Stomach (tissue), 9 donors: ENCODE data around the gene YARS1. TPM values are rescaled to one million over a fixed set of nuclear protein-coding genes. Genes with fewer than 3 reads are reported as not detected.

Experiments
- DNase-seq, 2 donors: peaks; one replicate each; pipeline versions ENCODE4 v3.0.0 to v3.0.0-alpha.2; 2013 to 2019
- H3K27ac ChIP-seq, 5 donors: fragments of 200-600 bp in 4 of 5; sonication (generic) in 4 of 5; one replicate each; pipeline ENCODE4 v1.5.1; 2013 to 2019; ENCODE audit warnings: mild to moderate bottlenecking in 1 of 5, moderate library complexity in 1 of 5
- H3K27me3 ChIP-seq, 3 donors: fragments of 200-600 bp; sonication (generic); one replicate each; pipeline ENCODE4 v1.5.1; 2017 to 2019; ENCODE audit warnings: mixed run types in 1 of 3
- H3K36me3 ChIP-seq, 4 donors: fragments of 200-600 bp; sonication (generic); 1 replicate in 3 of 4; 2 replicates in 1 of 4; pipeline ENCODE4 v1.5.1; 2016 to 2019
- H3K4me1 ChIP-seq, 4 donors: fragments of 200-600 bp; sonication (generic); one replicate each; pipeline ENCODE4 v1.5.1; 2016 to 2019
- H3K4me3 ChIP-seq, 4 donors: fragments of 200-600 bp; sonication (generic) in 3 of 4; one replicate each; pipeline ENCODE4 v1.5.1; 2016 to 2019; ENCODE audit warnings: mild to moderate bottlenecking in 1 of 4
- H3K9me3 ChIP-seq, 4 donors: fragments of 200-600 bp; sonication (generic); one replicate each; pipeline ENCODE4 v1.5.1; 2016 to 2019
- EP300 ChIP-seq: sonication (generic); formaldehyde crosslinking; IDR thresholded peaks from one replicate; pipeline ENCODE4 v1.6.1; 2017; ENCODE audit warnings: antibody characterized with exemption
- POLR2A ChIP-seq, 4 donors: fragments of 450-650 bp; IDR thresholded peaks; one replicate each; pipeline ENCODE4 v1.6.1; 2016; ENCODE audit warnings: antibody characterized with exemption in 4 of 4, control low read depth in 2 of 4, mild to moderate bottlenecking in 1 of 4, moderate library complexity in 1 of 4
- POLR2AphosphoS5 ChIP-seq, 3 donors: sonication (generic); formaldehyde crosslinking; IDR thresholded peaks; one replicate each; pipeline ENCODE4 v1.6.1; 2016; ENCODE audit warnings: antibody characterized with exemption in 3 of 3
- WGBS, 5 donors: extraction: QIAGEN DNeasy Blood & Tissue Kit in 3 of 5; methylation state at CpG; one replicate each; pipeline versions ENCODE4 v1.1.5 to v1.1.7; 2013 to 2018; 5-methylcytosine and 5-hydroxymethylcytosine counted together
- intact Hi-C: fragments of 100-400 bp; cut with DNase I; formaldehyde crosslinking; loops from one replicate; pipeline ENCODE4 v1.15.1; 2023; ENCODE audit warnings: low total_unique reads
- polyA plus RNA-seq, 3 donors: library from polyadenylated mRNA; stranded (reverse); fragments of 200-250 nt; gene quantifications; one replicate each; pipeline ENCODE4 v1.2.3, GENCODE V29; 2013
- total RNA-seq, 5 donors: library from RNA; depleted of rRNA; stranded (reverse); fragments of >200 nt; gene quantifications; one replicate each; pipeline versions ENCODE4 v1.1.0 to v1.2.3, GENCODE V29; 2014 to 2016
- TF ChIP-seq, protein P1 (sequence below), 7 experiments: fragments of 450-650 bp in 4 of 7; fragments of 200-600 bp in 3 of 7; sonication (generic) in 3 of 7; IDR thresholded peaks; one replicate each; pipeline ENCODE4 v1.5.1; 2016 to 2019; ENCODE audit warnings: antibody characterized with exemption in 7 of 7, control low read depth in 2 of 7, mild to moderate bottlenecking in 1 of 7
- donor health status: healthy with polysubstance abuse.
- donor health status: Bipolar disorder and iron deficiency.
- donor health status: healthy.

YARS1 gene
- total and polyA plus RNA-seq, 8 donors, result 26.9 to 99.1 (median 55.4) TPM

DNA sequence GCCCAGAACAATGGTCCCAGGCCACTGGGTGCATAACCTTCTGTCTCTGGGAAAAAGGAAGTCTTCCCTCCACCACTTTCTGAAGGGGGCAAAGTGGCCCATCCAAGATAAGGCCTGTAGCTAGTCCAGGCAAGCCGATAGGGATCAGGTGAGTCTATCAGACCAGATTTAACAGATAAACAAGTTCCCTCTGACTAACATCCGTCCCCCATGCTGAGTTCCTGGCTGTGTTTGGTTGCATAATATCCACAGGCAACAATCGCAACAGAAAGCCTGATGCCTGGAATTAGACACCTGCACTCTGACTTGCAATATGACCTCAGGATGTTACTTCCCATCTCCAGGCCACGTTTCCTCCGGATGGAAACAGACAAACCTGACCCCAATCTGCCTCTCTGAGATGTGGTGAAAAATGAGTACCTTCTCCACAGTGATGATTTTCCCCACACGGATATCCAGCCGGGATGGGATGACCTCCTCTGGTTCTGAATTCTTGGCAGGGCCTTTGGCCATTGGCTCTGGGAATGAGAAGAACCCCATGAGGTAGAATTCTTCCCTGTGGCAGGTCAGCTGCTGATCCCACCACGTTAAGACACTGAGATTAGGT lies 36.4 kb downstream of the YARS1 start:
- Histone ChIP-seq H3K4me1 (peaks cover 0 to 6% (median 1%) of the 10 kb centered on the region in 4 donors), H3K27me3 (no peaks in the 10 kb centered on the region), H3K27ac (peak overlapping the region in 3 of 5 donors; percentile 3 to 19 (median 15)), H3K9me3 (no peaks in the 10 kb centered on the region), H3K4me3 (no peak overlapping the region), H3K36me3 (peaks cover 71 to 100% (median 100%) of the 10 kb centered on the region in 4 donors)
- 72 to 85% (median 79%) methylated on average over 8 of the region's 8 CpGs for WGBS, 5 donors
- intact Hi-C loops, result no loop called here
- DNase-seq, result no peak
- TF ChIP-seq, protein P1, sequence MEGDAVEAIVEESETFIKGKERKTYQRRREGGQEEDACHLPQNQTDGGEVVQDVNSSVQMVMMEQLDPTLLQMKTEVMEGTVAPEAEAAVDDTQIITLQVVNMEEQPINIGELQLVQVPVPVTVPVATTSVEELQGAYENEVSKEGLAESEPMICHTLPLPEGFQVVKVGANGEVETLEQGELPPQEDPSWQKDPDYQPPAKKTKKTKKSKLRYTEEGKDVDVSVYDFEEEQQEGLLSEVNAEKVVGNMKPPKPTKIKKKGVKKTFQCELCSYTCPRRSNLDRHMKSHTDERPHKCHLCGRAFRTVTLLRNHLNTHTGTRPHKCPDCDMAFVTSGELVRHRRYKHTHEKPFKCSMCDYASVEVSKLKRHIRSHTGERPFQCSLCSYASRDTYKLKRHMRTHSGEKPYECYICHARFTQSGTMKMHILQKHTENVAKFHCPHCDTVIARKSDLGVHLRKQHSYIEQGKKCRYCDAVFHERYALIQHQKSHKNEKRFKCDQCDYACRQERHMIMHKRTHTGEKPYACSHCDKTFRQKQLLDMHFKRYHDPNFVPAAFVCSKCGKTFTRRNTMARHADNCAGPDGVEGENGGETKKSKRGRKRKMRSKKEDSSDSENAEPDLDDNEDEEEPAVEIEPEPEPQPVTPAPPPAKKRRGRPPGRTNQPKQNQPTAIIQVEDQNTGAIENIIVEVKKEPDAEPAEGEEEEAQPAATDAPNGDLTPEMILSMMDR (IDR thresholded peaks at IDR 0.05), result no peak
- TF ChIP-seq EP300, result no peak
- no peak for TF ChIP-seq POLR2AphosphoS5 (IDR thresholded peaks at IDR 0.05)
- no peak for TF ChIP-seq POLR2A (IDR thresholded peaks at IDR 0.05)

DNA sequence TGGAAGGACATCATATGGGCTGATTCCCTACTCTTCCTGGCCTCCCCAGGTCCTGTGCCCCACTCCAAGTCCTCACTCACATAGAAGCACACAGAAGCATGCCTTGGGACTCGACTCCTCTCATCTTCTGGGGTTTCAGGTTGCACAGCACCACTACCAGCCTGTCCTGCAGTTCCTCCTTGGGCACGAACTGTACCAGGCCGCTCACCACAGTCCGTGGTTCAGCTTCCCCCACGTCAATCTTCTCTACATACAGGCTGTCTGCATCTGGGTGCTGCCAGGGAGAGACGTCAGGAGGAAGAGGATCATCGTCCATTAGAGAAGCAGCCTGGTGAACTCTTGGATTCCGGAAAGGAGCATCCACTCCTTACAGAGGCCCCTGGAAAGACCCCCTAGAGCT lies 37.2 kb downstream of the YARS1 start:
- Histone ChIP-seq H3K9me3 (no peaks in the 10 kb centered on the region), H3K4me1 (peaks cover 6 to 14% (median 9%) of the 10 kb centered on the region in 4 donors), H3K27ac (peak overlapping the region in 2 of 5 donors; percentile 15 to 19), H3K4me3 (no peak overlapping the region), H3K27me3 (no peaks in the 10 kb centered on the region), H3K36me3 (peaks cover 70 to 100% (median 100%) of the 10 kb centered on the region in 4 donors)
- no peak for DNase-seq
- intact Hi-C loops, result no loop called here
- 80 to 94% (median 92%) methylated on average over 8 of the region's 8 CpGs for WGBS, 5 donors
- TF ChIP-seq EP300 (no peak), POLR2A (IDR thresholded peaks at IDR 0.05) (no peak), POLR2AphosphoS5 (IDR thresholded peaks at IDR 0.05) (no peak)
- TF ChIP-seq, protein P1 (IDR thresholded peaks at IDR 0.05), result no peak

DNA sequence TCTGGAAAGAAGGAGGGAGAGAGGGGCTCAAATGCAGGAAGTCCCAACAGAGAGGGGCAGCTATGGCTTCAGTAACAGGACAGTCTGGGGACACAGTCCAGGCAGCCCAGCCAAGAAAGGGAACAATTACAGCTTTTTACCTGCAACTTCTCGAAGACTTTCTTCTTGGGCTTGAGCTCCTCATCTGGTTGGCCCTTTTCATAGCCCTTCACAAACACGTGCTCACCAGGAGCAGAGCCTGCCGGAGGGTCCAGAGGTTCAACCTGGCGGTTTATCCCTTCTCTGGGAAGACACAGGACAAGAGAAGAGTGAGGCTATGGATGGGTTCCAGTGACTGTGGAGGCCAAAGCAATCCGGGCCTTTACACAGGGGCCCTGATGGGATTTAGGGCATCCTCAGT lies 37.9 kb downstream of the YARS1 start:
- intact Hi-C loops, result no loop called here
- Histone ChIP-seq H3K9me3 (no peaks in the 10 kb centered on the region), H3K27me3 (no peaks in the 10 kb centered on the region), H3K27ac (no peak overlapping the region), H3K4me1 (peaks cover 11 to 21% (median 15%) of the 10 kb centered on the region in 4 donors), H3K4me3 (no peak overlapping the region), H3K36me3 (peaks cover 72 to 100% (median 100%) of the 10 kb centered on the region in 4 donors)
- no peak for DNase-seq
- TF ChIP-seq POLR2A (IDR thresholded peaks at IDR 0.05) (no peak), EP300 (no peak), POLR2AphosphoS5 (IDR thresholded peaks at IDR 0.05) (no peak)
- TF ChIP-seq, protein P1 (IDR thresholded peaks at IDR 0.05), result no peak
- 84 to 96% (median 87%) methylated on average over 5 of the region's 5 CpGs for WGBS, 5 donors

DNA sequence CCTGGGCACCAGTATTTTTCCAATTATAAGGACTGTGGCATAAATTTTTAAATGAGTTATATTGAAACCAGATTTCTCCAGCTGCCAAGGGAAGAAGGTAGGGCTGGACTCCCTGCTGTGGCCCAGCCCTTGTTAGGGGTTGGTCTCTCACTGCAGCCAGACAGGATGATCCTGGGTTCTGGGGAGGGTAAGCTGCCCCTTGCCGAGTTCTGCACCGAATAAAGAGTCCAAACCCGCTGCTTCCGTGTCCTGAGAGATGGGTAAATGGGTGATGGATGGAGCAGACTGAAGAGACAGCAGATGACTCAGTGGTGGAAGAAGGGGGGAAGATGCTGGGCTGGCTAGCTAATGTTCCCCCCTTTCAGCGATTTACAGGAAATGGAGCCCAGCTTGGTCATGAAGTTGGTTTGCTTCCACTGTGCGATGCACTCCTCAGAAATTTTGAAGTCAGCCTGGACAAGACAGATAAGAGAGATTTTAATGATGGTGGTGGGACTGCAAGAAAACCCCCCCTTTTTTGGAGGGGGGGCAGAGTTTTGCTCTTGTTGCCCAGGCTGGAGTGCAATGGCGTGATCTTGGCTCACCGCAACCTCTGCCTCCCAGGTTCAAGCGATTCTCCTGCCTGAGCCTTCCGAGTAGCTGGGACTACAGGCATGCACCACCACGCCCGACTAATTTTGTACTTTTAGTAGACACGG lies 41.4 kb downstream of the YARS1 start:
- intact Hi-C loops, result no loop called here
- peaks cover 14 to 52% (median 37%) of the 10 kb centered on the region in 4 donors for H3K4me1 ChIP-seq
- no peak for TF ChIP-seq POLR2A (IDR thresholded peaks at IDR 0.05)
- TF ChIP-seq, protein P1 (IDR thresholded peaks at IDR 0.05), result no peak
- WGBS, 5 donors, result 63 to 84% (median 72%) methylated on average over 13 of the region's 13 CpGs
- no peak overlapping the region for H3K4me3 ChIP-seq
- H3K27ac ChIP-seq, result peak overlapping the region; percentile 41 to 74 (median 56)
- no peak for DNase-seq
- peaks cover 54 to 100% (median 96%) of the 10 kb centered on the region in 4 donors for H3K36me3 ChIP-seq
- no peaks in the 10 kb centered on the region for H3K27me3 ChIP-seq
- no peaks in the 10 kb centered on the region for H3K9me3 ChIP-seq
